WTC11 (cell line): ENCODE results near the gene RCBTB2. TPM values are rescaled to one million over a fixed set of nuclear protein-coding genes. Genes with fewer than 3 reads are reported as not detected.

Experiments used
- ATAC-seq: fragments of 200-7000 bp; cut with Tn5 transposase; 2 replicates; pipeline ENCODE4 v1.10.0; 2021; ENCODE audit warnings: mild to moderate bottlenecking, moderate library complexity
- CTCF ChIA-PET: fragments of 300-600 bp; sonication (Branson Sonifier 250); formaldehyde crosslinking; loops from one replicate; lab custom pipeline; 2021; ENCODE audit warnings: antibody characterized with exemption; lab: Charles Lee
- POLR2A ChIA-PET: fragments of 350-600 bp; sonication (Branson Sonifier 250); formaldehyde crosslinking; loops from one replicate; lab custom pipeline; 2021; ENCODE audit warnings: antibody characterized with exemption; lab: Charles Lee
- DNase-seq: peaks from one replicate; pipeline ENCODE4 v3.0.0; 2021; ENCODE audit warnings: low spot score
- H3K27ac Mint-ChIP-seq: 2 replicates; pipeline ENCODE4 v1.8.0; 2021; ENCODE audit warnings: mixed read lengths
- H3K27me3 Mint-ChIP-seq: 2 replicates; pipeline ENCODE4 v1.8.0; 2021; ENCODE audit warnings: low read depth, mild to moderate bottlenecking, moderate library complexity, mixed read lengths
- H3K36me3 Mint-ChIP-seq: 2 replicates; pipeline ENCODE4 v1.8.0; 2021; ENCODE audit warnings: mixed read lengths
- H3K4me1 Mint-ChIP-seq: 2 replicates; pipeline ENCODE4 v1.8.0; 2022; ENCODE audit warnings: mixed read lengths
- H3K4me3 Mint-ChIP-seq: 2 replicates; pipeline ENCODE4 v1.8.0; 2021; ENCODE audit warnings: mild to moderate bottlenecking, moderate library complexity, mixed read lengths
- H3K9me3 Mint-ChIP-seq: 2 replicates; pipeline ENCODE4 v1.8.0; 2021; ENCODE audit warnings: mixed read lengths
- CREB1 ChIP-seq: sonication (generic); formaldehyde crosslinking; IDR thresholded peaks from 2 replicates; pipeline ENCODE4 v1.8.0; 2023; ENCODE audit warnings: mild to moderate bottlenecking, missing genetic modification reagents
- HMGA2 ChIP-seq: fragments of 250-450 bp; sonication (Bioruptor Pico); IDR thresholded peaks from 2 replicates; pipeline ENCODE4 v1.4.0; 2021; ENCODE audit warnings: mild to moderate bottlenecking, moderate library complexity
- NFYB ChIP-seq: sonication (generic); formaldehyde crosslinking; conservative IDR thresholded peaks from 2 replicates; pipeline ENCODE4 v1.8.0; 2022; ENCODE audit warnings: low read depth, missing genetic modification reagents
- PRRX2 ChIP-seq: fragments of 250-450 bp; sonication (Bioruptor Pico); IDR thresholded peaks from 2 replicates; pipeline ENCODE4 v1.8.0; 2021; ENCODE audit warnings: mild to moderate bottlenecking
- SMAD3 ChIP-seq: sonication (generic); formaldehyde crosslinking; IDR thresholded peaks from 2 replicates; pipeline ENCODE4 v1.8.0; 2022; ENCODE audit warnings: missing genetic modification reagents, mild to moderate bottlenecking, borderline replicate concordance
- SOX15 ChIP-seq: fragments of 250-450 bp; sonication (Bioruptor Pico); IDR thresholded peaks from 2 replicates; pipeline ENCODE4 v1.9.0; 2021; ENCODE audit warnings: mild to moderate bottlenecking
- TCF7 ChIP-seq: sonication (generic); formaldehyde crosslinking; IDR thresholded peaks from 2 replicates; pipeline ENCODE4 v1.8.0; 2022; ENCODE audit warnings: mild to moderate bottlenecking, low read depth, missing genetic modification reagents, moderate library complexity
- TP53 ChIP-seq: sonication (generic); formaldehyde crosslinking; IDR thresholded peaks from 2 replicates; pipeline ENCODE4 v1.8.1; 2023; ENCODE audit warnings: mild to moderate bottlenecking, missing genetic modification reagents
- total RNA-seq: library from RNA; stranded (reverse); gene quantifications from 3 replicates; pipeline ENCODE4 v1.2.3, GENCODE V29; 2021
- TF ChIP-seq, protein P1 (sequence below): sonication (generic); formaldehyde crosslinking; conservative IDR thresholded peaks from 2 replicates; pipeline ENCODE4 v1.8.1; 2022; ENCODE audit warnings: mild to moderate bottlenecking, missing genetic modification reagents
- TF ChIP-seq, protein P2 (sequence below): sonication (generic); formaldehyde crosslinking; IDR thresholded peaks from 2 replicates; pipeline ENCODE4 v1.8.1; 2022; ENCODE audit warnings: low read depth, missing genetic modification reagents, borderline replicate concordance
- TF ChIP-seq, protein P3 (sequence below): sonication (generic); formaldehyde crosslinking; IDR thresholded peaks from 2 replicates; pipeline ENCODE4 v1.8.1; 2022; ENCODE audit warnings: mild to moderate bottlenecking, missing genetic modification reagents, moderate library complexity, borderline replicate concordance
- TF ChIP-seq, protein P4 (sequence below): sonication (generic); formaldehyde crosslinking; IDR thresholded peaks from 2 replicates; pipeline ENCODE4 v1.8.0; 2022; ENCODE audit warnings: mild to moderate bottlenecking, missing genetic modification reagents
- TF ChIP-seq, protein P5 (sequence below): sonication (generic); formaldehyde crosslinking; IDR thresholded peaks from 2 replicates; pipeline ENCODE4 v1.8.1; 2023; ENCODE audit warnings: mild to moderate bottlenecking, missing genetic modification reagents, moderate library complexity

The RCBTB2 gene
- total RNA-seq, 1 experiment from 2014 or later, result 6.6 TPM

DNA sequence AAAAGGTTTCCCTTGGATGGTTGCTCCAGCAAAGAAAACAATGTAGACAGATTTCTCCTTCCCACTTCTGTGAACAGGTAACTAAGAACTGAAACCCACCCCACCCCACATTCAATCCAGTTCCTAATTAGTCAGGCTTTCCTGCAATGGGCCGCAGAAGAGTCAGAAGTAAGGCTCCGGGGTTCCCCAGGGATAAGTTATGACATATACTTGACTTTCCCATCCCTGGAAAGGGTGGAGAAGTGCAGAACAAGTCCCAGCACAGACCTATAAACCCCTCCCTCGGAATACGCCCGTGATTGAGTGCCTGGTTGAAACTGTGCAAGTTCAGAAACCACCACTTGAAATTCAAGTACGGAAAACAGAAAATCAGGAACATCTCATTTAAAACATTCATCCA lies 24.9 kb downstream of the RCBTB2 start (continued):
- no peak for TF ChIP-seq TP53 (CRISPR knock-in tag)
- TF ChIP-seq, all 79 proteins: peak for 0

DNA sequence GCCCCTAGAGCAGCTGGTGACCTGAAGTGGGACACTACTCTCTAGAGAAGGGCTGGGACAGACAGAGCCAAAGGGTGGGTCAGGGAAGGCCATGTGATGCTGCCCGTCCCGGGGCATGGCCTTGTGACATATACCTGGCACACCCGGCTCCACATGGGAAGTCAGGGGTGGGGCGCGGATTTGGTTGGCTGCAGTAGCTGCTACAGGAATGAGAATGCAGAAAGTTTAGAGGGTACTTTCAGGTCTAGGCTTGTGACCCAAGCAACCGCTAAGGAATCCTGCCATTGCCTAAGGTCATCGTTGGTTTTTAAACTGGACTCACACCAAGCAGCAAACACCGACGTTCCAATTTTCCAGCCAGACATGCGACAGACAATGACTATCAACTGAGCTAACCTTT lies 25.9 kb downstream of the RCBTB2 start:
- POLR2A ChIA-PET, result interaction anchor here (1.3 kb wide), 1 partner anchor 25 kb away, joined by 4 read pairs; the partner anchor contains the start of gene RCBTB2
- Mint-ChIP-seq H3K4me3 (no peak overlapping the region), H3K36me3 (no peaks in the 10 kb centered on the region), H3K4me1 (peaks cover 24% of the 10 kb centered on the region), H3K9me3 (no peaks in the 10 kb centered on the region), H3K27me3 (no peaks in the 10 kb centered on the region), H3K27ac (no peak overlapping the region)
- TF ChIP-seq PRRX2 (CRISPR knock-in tag) (no peak), SOX15 (no peak), TCF7 (CRISPR knock-in tag) (no peak), NFYB (CRISPR knock-in tag) (no peak), SMAD3 (CRISPR knock-in tag) (no peak)
- TF ChIP-seq, protein P1, sequence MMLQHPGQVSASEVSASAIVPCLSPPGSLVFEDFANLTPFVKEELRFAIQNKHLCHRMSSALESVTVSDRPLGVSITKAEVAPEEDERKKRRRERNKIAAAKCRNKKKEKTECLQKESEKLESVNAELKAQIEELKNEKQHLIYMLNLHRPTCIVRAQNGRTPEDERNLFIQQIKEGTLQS (CRISPR knock-in tag), result no peak
- ATAC-seq (no peak), DNase-seq (no peak)
- CTCF ChIA-PET, result no interaction called here

DNA sequence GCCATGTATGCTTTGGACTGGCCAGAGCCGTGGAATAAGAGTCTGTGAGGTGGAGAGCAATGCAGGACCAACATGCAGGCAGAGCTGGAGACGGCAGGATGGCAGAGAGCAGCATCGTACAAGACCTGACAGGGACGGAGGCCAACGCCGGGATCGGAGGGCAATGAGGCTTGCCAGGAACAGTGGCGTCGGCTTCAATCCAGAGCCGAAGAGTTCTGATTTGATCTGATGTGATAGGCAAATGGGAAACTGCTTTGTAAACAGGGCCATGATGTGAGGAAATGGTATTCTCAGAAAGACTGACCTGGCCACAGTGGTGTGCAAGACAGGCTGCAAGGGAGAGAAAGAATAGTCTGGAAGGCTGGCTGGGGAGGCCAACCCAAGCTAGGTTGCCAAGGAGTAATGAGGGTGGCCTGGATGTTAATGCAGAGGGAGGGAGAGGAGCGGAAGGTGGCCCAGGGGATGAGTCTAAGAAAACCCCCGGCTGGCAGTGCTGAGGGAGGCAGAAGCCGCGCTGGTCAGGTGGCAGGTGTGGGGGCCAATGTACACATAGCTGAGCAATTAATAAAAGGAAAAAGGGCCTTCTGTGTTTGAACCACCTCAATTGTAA lies 26.7 kb downstream of the RCBTB2 start:
- POLR2A ChIA-PET, result no interaction called here

DNA sequence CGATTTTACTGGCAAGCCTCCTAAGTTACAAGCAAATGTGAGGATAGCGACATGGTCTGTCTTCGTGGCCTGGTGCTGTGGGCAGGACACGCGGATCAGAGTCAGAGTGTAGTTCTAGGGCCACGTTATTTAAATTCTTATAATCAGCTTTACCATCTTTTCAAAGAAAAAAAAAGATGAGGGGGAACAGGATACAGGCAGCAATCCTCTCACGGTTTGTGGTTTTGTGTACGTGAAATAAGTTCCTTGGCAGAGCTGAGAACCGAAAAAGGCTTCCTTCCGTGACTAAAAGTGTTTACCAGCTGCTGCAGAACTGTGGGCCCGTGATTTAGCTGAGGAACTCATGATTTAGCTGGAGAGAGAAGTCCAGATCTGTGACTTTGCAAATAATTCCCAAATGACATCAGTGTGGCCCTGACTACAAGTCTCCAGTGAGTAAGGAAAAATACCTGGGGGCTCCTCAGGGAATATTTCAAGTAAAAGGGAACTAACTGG lies 27.2 kb downstream of the RCBTB2 start:
- no peak overlapping the region for H3K4me3 Mint-ChIP-seq
- DNase-seq, result no peak
- no peaks in the 10 kb centered on the region for H3K27me3 Mint-ChIP-seq
- peaks cover 23% of the 10 kb centered on the region for H3K4me1 Mint-ChIP-seq
- H3K27ac Mint-ChIP-seq, result peak overlapping the region; percentile 64
- no peaks in the 10 kb centered on the region for H3K9me3 Mint-ChIP-seq
- ChIA-PET CTCF (interaction anchor here (1.1 kb wide), 3 partner anchors 9 to 148 kb away, joined by 3 to 4 read pairs (median 3); no protein-coding TSS in a partner anchor), POLR2A (no interaction called here)
- no peak for ATAC-seq
- TF ChIP-seq, protein P2, sequence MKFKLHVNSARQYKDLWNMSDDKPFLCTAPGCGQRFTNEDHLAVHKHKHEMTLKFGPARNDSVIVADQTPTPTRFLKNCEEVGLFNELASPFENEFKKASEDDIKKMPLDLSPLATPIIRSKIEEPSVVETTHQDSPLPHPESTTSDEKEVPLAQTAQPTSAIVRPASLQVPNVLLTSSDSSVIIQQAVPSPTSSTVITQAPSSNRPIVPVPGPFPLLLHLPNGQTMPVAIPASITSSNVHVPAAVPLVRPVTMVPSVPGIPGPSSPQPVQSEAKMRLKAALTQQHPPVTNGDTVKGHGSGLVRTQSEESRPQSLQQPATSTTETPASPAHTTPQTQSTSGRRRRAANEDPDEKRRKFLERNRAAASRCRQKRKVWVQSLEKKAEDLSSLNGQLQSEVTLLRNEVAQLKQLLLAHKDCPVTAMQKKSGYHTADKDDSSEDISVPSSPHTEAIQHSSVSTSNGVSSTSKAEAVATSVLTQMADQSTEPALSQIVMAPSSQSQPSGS (CRISPR knock-in tag), result no peak
- no peak for TF ChIP-seq HMGA2 (CRISPR knock-in tag)
- no peaks in the 10 kb centered on the region for H3K36me3 Mint-ChIP-seq

More for the DNA sequence above, 26.7 kb downstream of the RCBTB2 start:
- no peak overlapping the region for H3K4me3 Mint-ChIP-seq
- peaks cover 24% of the 10 kb centered on the region for H3K4me1 Mint-ChIP-seq
- H3K9me3 Mint-ChIP-seq, result no peaks in the 10 kb centered on the region
- H3K36me3 Mint-ChIP-seq, result no peaks in the 10 kb centered on the region
- TF ChIP-seq TCF7 (CRISPR knock-in tag) (no peak), CREB1 (CRISPR knock-in tag) (no peak)
- TF ChIP-seq, protein P3, sequence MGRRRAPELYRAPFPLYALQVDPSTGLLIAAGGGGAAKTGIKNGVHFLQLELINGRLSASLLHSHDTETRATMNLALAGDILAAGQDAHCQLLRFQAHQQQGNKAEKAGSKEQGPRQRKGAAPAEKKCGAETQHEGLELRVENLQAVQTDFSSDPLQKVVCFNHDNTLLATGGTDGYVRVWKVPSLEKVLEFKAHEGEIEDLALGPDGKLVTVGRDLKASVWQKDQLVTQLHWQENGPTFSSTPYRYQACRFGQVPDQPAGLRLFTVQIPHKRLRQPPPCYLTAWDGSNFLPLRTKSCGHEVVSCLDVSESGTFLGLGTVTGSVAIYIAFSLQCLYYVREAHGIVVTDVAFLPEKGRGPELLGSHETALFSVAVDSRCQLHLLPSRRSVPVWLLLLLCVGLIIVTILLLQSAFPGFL (CRISPR knock-in tag), result no peak
- TF ChIP-seq, protein P4, sequence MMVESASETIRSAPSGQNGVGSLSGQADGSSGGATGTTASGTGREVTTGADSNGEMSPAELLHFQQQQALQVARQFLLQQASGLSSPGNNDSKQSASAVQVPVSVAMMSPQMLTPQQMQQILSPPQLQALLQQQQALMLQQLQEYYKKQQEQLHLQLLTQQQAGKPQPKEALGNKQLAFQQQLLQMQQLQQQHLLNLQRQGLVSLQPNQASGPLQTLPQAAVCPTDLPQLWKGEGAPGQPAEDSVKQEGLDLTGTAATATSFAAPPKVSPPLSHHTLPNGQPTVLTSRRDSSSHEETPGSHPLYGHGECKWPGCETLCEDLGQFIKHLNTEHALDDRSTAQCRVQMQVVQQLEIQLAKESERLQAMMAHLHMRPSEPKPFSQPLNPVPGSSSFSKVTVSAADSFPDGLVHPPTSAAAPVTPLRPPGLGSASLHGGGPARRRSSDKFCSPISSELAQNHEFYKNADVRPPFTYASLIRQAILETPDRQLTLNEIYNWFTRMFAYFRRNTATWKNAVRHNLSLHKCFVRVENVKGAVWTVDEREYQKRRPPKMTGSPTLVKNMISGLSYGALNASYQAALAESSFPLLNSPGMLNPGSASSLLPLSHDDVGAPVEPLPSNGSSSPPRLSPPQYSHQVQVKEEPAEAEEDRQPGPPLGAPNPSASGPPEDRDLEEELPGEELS (CRISPR knock-in tag), result no peak
- TF ChIP-seq, protein P5, sequence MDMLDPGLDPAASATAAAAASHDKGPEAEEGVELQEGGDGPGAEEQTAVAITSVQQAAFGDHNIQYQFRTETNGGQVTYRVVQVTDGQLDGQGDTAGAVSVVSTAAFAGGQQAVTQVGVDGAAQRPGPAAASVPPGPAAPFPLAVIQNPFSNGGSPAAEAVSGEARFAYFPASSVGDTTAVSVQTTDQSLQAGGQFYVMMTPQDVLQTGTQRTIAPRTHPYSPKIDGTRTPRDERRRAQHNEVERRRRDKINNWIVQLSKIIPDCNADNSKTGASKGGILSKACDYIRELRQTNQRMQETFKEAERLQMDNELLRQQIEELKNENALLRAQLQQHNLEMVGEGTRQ (CRISPR knock-in tag), result no peak
- DNase-seq (no peak), ATAC-seq (no peak)
- H3K27ac Mint-ChIP-seq, result peak overlapping the region; percentile 26
- CTCF ChIA-PET, result interaction anchor here (1.1 kb wide), 2 partner anchors 9 to 74 kb away, joined by 3 read pairs; no protein-coding TSS in a partner anchor
- no peaks in the 10 kb centered on the region for H3K27me3 Mint-ChIP-seq
